Endodermal cell (in vitro differentiated cells): Measurements from ENCODE around the gene BPGM. TPM values are rescaled to one million over a fixed set of nuclear protein-coding genes. Genes with fewer than 3 reads are reported as not detected.
A peak's percentile ranks its signal among the peaks of the same experiment; 100 is the strongest.

Experiments used
- DNase-seq: peaks from one replicate; pipeline ENCODE4 v3.0.0-alpha.2; 2017
- H3K27ac ChIP-seq: 2 replicates; pipeline ENCODE4 v1.5.1; 2013; ENCODE audit warnings: mild to moderate bottlenecking, low read depth, low read length, moderate library complexity
- H3K27me3 ChIP-seq: 2 replicates; pipeline ENCODE4 v1.6.1; 2013; ENCODE audit warnings: mild to moderate bottlenecking, low read length, moderate library complexity; ENCODE audit not compliant: insufficient read depth, control insufficient read depth, poor library complexity, severe bottlenecking
- H3K36me3 ChIP-seq: 2 replicates; pipeline ENCODE4 v1.7.0; 2013; ENCODE audit warnings: mild to moderate bottlenecking, low read length, moderate library complexity; ENCODE audit not compliant: control insufficient read depth, insufficient read depth
- H3K4me1 ChIP-seq: one replicate; pipeline ENCODE4 v1.7.0; 2013; ENCODE audit warnings: low read length; ENCODE audit not compliant: control insufficient read depth, insufficient read depth
- H3K4me3 ChIP-seq: 2 replicates; pipeline ENCODE4 v1.5.1; 2013; ENCODE audit warnings: mild to moderate bottlenecking, low read length, moderate library complexity
- H3K9ac ChIP-seq: 2 replicates; pipeline ENCODE4 v1.6.1; 2013; ENCODE audit warnings: mild to moderate bottlenecking, low read length, moderate library complexity; ENCODE audit not compliant: poor library complexity, severe bottlenecking; ENCODE audit errors: extremely low read depth
- H3K9me3 ChIP-seq: 2 replicates; pipeline ENCODE4 v1.6.1; 2013; ENCODE audit warnings: mild to moderate bottlenecking, low read length, moderate library complexity; ENCODE audit not compliant: control insufficient read depth
- H3K27ac Mint-ChIP-seq: 2 replicates; pipeline ENCODE4 v1.8.0; 2020; ENCODE audit warnings: mixed read lengths
- H3K27me3 Mint-ChIP-seq: 2 replicates; pipeline ENCODE4 v1.8.0; 2021; ENCODE audit warnings: mild to moderate bottlenecking, mixed read lengths; ENCODE audit not compliant: insufficient read depth
- H3K36me3 Mint-ChIP-seq: 2 replicates; pipeline ENCODE4 v1.8.0; 2020; ENCODE audit warnings: low read depth, mixed read lengths
- H3K4me1 Mint-ChIP-seq: 2 replicates; pipeline ENCODE4 v1.8.0; 2020; ENCODE audit warnings: mixed read lengths
- H3K4me3 Mint-ChIP-seq: 2 replicates; pipeline ENCODE4 v1.8.0; 2020; ENCODE audit warnings: mild to moderate bottlenecking, moderate library complexity, mixed read lengths
- H3K9me3 Mint-ChIP-seq: 2 replicates; pipeline ENCODE4 v1.8.0; 2020; ENCODE audit warnings: mild to moderate bottlenecking, mixed read lengths
- CTCF ChIP-seq: fragments of 200-600 bp; sonication (generic); conservative IDR thresholded peaks from 2 replicates; pipeline ENCODE4 v1.5.0; 2021; ENCODE audit warnings: antibody characterized with exemption, mild to moderate bottlenecking
- WGBS, 2 experiments: methylation state at CpG; one replicate each; pipeline versions ENCODE4 v1.1.5 to v1.1.7; 2013; ENCODE audit warnings: missing lambda C conversion rate in 2 of 2, mixed read lengths in 1 of 2; ENCODE audit not compliant: insufficient coverage in 1 of 2, insufficient read length in 1 of 2; 5-methylcytosine and 5-hydroxymethylcytosine counted together
- total RNA-seq, 2 donors: library from RNA; stranded (reverse); fragmentation: NEBNext Ultra II Directional in 1 of 2; extraction: Animal tissue kit (Norgen Biotek cat#: 25700) in 1 of 2; gene quantifications; 2 replicates in 1 of 2; 3 replicates in 1 of 2; pipeline ENCODE4 v1.2.1, GENCODE V29; 2021

The BPGM gene
- total RNA-seq, 2 donors from 2014 or later: 11.1 to 16.1 TPM

- Histone ChIP-seq H3K36me3 (no peaks in the 10 kb centered on the region), H3K27ac (no peak overlapping the region), H3K27me3 (no peaks in the 10 kb centered on the region), H3K9me3 (no peaks in the 10 kb centered on the region), H3K9ac (no peak overlapping the region), H3K4me3 (no peak overlapping the region), H3K4me1 (no peaks in the 10 kb centered on the region)
- Mint-ChIP-seq H3K4me1 (no peaks in the 10 kb centered on the region), H3K27me3 (no peaks in the 10 kb centered on the region), H3K27ac (no peak overlapping the region), H3K9me3 (no peaks in the 10 kb centered on the region), H3K36me3 (no peaks in the 10 kb centered on the region), H3K4me3 (no peak overlapping the region)
- no peak for TF ChIP-seq CTCF
- DNase-seq: no peak
- WGBS, 2 experiments: 88 to 89% methylated on average over 5 of the region's 5 CpGs
These were observed 77.2 kb downstream of the BPGM start for GRCh38 chr7:134723892-134724291.

GRCh38 chr7:134724606-134725005, 78.0 kb downstream of the BPGM start:
- no peaks in the 10 kb centered on the region for H3K36me3 Mint-ChIP-seq
- H3K36me3 ChIP-seq: no peaks in the 10 kb centered on the region
- H3K4me3 ChIP-seq: no peak overlapping the region
- H3K27me3 Mint-ChIP-seq: no peaks in the 10 kb centered on the region
- no peaks in the 10 kb centered on the region for H3K9me3 Mint-ChIP-seq
- no peaks in the 10 kb centered on the region for H3K4me1 ChIP-seq
- H3K9me3 ChIP-seq: no peaks in the 10 kb centered on the region
- peak; percentile 90 for TF ChIP-seq CTCF
- no peak overlapping the region for H3K4me3 Mint-ChIP-seq
- H3K27ac Mint-ChIP-seq: no peak overlapping the region
- H3K4me1 Mint-ChIP-seq: no peaks in the 10 kb centered on the region
- H3K27ac ChIP-seq: no peak overlapping the region
- DNase-seq: peak; percentile 85
- no peak overlapping the region for H3K9ac ChIP-seq
- WGBS, 2 experiments: 29% methylated on average over 2 of the region's 2 CpGs; no CpG with 5 or more reads in 1 of the 2 experiments
- no peaks in the 10 kb centered on the region for H3K27me3 ChIP-seq

GRCh38 chr7:134726581-134726980, 79.9 kb downstream of the BPGM start:
- H3K4me1 Mint-ChIP-seq: no peaks in the 10 kb centered on the region
- DNase-seq: no peak
- no peak overlapping the region for H3K27ac Mint-ChIP-seq
- H3K27ac ChIP-seq: no peak overlapping the region
- H3K4me3 Mint-ChIP-seq: no peak overlapping the region
- no peaks in the 10 kb centered on the region for H3K27me3 ChIP-seq
- no peaks in the 10 kb centered on the region for H3K36me3 Mint-ChIP-seq
- no peaks in the 10 kb centered on the region for H3K9me3 Mint-ChIP-seq
- peaks cover 7% of the 10 kb centered on the region for H3K27me3 Mint-ChIP-seq
- H3K4me3 ChIP-seq: no peak overlapping the region
- no peaks in the 10 kb centered on the region for H3K36me3 ChIP-seq
- TF ChIP-seq CTCF: no peak
- WGBS, 2 experiments: 88% methylated on average over 2 of the region's 2 CpGs; no CpG with 5 or more reads in 1 of the 2 experiments
- no peaks in the 10 kb centered on the region for H3K9me3 ChIP-seq
- no peaks in the 10 kb centered on the region for H3K4me1 ChIP-seq
- H3K9ac ChIP-seq: no peak overlapping the region
